DMS53 treated with DMSO at 0.1 percent for 48 hours (cell line): ENCODE measurements around the gene ILDR2.
A peak's percentile ranks its signal among the peaks of the same experiment; 100 is the strongest.
"Not testable (repeated sequence)": the region's sequence is repeated elsewhere in the genome, so short reads cannot be mapped to it uniquely, and the experiment has no call there.

Experiments
- DNase-seq: peaks from one replicate; lab custom pipeline; 2025; ENCODE audit not compliant: unreplicated experiment; lab: John Stamatoyannopoulos, UW

ILDR2 gene

DNA sequence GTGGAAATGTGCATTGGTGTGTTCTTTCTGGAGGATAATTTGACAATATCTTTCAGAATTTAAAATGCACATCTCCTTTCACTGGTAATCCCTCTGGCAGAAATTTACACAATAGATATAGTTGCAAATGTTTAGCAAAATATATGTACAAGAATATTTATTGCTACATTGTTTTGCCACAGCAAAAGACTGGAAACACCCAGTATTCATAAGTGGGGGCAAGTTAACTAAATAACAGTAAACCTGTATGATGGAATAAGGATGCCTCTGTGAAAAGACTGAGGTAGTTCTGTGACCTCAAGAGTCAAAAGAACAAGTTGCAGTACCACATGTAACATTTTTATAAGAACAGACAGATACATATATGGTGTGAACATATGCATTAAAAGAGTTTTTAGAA, 85.6 kb downstream of the ILDR2 start:
- DNase-seq: no peak

DNA sequence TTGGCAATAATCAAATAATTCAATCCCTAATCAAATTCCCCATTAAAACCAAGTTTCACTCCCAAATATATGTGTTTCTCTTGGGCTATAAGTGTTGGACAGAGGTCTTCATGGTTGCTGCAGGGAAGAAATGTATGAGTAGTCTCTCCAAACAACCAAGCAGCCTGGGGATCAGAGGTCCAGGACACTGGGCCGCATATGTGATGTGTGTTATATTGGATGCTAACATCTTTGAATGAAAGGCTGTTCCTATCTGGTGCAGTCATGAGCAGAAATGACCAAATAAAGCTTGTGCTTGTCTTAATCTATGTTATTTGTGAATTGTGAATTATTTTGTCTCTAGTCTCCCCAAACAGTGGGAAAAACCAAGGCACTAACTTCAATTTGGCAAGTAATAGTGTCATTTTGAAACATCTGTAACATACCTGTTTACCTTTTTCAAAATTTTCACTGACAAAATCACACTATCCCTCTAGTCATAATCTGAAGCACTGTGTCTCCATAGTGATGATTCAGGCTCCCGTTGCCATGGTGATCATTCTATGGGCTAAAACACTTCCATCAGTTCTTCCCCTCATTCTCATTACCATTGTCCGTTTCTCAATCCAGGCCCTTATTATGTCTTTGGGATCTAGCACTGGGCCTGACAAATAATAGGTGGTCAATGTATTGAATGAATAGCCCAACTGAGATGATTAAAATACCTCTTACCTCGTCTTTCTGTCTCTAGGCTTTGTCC, 86.8 kb downstream of the ILDR2 start:
- no peak for DNase-seq

DNA sequence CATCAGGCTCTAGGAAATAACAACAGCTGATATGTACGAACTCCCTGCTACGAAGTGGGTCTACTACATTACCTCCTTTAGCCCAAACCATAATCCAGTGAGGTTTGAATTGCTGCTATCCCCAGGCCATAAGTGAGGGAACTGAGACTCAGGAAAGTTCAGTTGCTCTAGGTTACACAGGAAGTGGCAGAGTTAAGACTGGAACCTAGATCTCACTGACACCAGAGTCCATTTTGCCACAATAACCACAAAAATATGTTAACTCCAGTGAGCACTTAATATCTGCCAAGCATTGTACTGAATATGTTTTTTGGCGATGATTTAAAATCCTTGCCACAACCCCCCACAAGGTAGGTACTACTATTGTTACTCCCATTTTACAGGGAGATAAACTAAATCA, 90.4 kb downstream of the ILDR2 start:
- DNase-seq: no peak

- DNase-seq: peak; percentile 53
Measured at GRCh38 chr1:166884040-166884642, 91.2 kb downstream of the ILDR2 start.

GRCh38 chr1:166882893-166883292, 92.4 kb downstream of the ILDR2 start:
- DNase-seq: no peak

- not testable (repeated sequence) for DNase-seq
Measured at GRCh38 chr1:166878173-166878917, 97.0 kb downstream of the ILDR2 start.

DNA sequence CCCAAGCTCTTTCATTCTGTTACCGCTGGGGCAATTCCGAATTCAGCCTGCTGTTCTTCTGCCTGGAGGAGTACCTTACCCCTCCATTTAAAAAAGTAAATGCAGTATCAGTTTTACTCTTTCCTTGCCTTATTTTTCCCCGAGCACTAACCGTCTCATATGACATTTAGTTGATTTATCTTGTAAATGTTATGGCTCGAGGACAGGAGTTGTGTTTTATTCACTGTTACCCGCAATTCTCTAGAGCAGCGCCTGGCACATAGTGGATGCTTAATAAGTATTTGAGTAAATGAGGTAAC, 98.9 kb downstream of the ILDR2 start:
- DNase-seq: no peak

DNA sequence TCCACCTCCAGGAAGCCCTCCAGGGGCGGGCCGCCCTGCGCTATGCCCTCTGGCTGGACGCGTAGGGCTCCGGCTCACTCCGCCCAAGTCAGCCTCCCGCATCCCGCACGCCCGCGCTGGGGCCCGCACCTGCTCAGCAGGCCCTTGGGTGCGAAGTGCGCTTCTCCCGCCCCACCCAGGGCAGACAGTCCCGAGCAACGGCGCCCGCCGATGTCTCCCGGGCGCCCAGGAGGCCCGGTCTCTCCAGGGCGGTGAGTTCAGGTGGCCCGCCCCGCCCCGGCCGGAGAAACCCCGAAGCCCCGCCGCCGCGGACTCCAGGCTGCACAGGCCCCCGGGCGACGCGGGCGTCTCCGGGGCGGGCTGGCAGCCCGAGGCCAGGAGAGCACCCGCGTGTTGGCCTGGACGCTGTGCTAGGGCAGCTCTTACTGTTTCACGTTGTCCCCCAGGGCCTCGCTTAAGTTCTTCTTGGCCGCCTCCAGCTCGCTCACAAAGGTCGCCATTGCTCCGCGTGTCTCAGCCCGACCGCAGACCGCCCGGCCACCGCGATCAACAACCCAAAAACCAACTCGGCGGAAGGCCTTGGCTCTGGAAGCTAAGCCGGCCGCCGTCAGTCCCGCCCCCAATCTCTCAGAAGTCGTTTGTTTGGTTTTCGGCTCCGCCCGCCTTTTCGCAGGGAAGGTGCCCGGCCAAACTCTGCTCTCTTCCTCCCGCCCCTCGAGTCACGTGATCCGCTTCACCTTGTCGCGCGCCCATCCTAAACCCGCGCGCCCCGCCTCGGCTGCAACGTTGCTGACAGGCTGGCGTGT, 99.4 kb downstream of the ILDR2 start, which contains the start of gene TADA1:
Gene TADA1 (minus strand): TSS at position 531 of the 806 bp plus-strand sequence. CDS start 31 bp downstream, at position 500.
- peak; percentile 98 for DNase-seq

DNA sequence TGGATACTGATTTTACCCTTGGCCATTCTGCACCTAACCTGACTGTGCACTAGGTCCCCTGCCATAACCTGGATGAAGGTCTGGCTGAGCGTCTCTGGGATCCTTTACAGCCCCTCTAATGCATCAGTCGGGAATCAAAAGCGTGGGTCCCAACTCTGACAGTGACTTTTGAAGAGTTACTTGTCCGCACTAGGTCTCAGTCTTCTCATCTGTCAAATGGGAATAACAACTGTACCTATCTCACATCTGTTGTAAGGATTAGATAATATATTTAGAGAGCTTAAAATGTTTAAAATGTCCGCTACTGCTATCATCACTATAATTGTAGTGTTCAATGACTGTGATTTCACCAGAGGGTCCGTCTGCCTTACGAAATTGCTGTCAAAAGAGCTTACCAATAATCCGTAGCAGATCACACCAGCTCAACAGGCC, 100.0 kb downstream of the ILDR2 start:
- no peak for DNase-seq

- DNase-seq: no peak
Measured at GRCh38 chr1:166874464-166874863, 100.9 kb downstream of the ILDR2 start.

- no peak for DNase-seq
Measured at GRCh38 chr1:166870584-166870983, 104.8 kb downstream of the ILDR2 start.

DNA sequence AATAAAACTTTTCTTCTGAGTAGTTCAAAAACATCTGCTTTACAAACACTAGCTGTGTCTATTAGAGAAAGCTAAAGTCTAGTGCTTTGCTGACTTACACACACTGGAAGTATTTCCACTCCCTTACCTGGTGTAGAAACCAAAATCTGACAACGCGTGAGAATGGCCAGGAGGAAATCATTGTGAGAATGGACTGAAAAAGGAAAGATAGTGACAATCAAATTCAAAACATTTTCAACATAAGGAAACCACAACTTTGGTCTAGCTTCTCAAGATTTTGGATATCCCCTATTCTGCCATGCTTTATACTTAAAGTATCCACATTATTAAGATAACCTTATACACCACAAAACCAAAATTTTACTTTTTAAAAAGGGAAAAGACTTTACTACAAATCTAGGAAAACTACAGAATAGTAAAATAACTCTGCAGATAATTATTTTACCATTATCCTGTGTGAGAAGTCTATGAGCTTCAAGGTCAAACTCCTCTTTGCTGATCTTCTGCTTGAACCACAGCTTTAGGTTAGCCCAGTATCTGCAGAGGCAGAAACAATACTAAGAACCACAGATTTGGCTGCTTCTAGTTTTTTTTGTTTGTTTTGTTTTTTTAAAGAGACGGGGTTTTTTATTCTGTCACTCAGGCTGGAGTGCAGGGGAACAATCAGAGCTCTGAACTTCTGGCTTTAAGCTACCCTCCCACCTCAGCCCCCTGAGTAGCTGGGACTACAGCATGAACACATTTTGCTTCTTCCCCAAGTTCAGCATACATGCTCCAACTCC, 105.8 kb downstream of the ILDR2 start:
- DNase-seq: no peak

GRCh38 chr1:166868639-166869038, 106.7 kb downstream of the ILDR2 start:
- no peak for DNase-seq

- no peak for DNase-seq
Measured at GRCh38 chr1:166865926-166866325, 109.4 kb downstream of the ILDR2 start.

GRCh38 chr1:166859597-166859996, 115.7 kb downstream of the ILDR2 start:
- DNase-seq: no peak

GRCh38 chr1:166858726-166859419, 116.5 kb downstream of the ILDR2 start:
- DNase-seq: no peak
